ENCODE measurements around the gene EMID1.

Gene EMID1

DNA sequence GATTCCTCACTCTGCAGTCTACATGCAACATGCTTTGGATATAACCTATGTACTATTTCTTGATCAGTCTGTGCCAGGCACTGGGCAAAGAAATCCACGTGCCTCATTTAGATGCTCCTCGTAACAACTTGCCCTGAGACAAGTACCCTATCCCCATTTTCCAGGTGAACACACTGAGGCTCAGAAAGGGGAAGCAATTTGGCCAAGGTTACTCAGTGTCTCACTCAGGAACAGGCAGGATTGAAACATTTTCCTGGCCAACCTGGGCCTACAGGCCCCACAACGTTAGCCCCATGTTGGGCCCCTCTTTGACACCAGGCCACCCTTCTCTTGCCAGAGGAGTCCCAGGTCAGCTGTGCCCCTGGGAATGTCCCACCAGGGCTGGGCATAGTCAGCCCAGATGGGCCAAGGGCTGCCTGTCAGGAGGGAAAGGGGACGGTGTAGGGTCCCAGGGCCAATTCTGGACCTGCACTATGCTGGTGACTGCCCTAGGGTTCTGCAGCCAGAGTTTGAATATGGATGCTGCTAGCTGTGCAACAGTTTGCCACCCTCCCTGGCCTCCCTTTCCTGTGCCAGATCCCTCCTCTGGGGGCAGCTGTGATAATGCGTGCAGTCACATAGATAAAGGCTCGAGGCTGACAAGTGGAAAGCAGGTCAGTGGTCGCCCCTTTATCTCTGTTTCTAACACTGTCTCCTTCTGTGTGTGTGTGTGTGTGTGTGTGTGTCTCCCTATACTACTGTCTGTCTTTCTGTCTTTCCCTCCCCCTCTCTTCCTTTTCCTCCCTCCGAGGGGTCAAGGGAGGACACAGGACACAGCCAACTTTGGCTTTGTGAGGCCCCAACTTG lies 10.4 kb upstream of the EMID1 start:
- no peak for DNase-seq

GRCh38 chr22:29195964-29196666 lies 9.6 kb upstream of the EMID1 start:
- no peak for DNase-seq

- no peak for DNase-seq
Observed at GRCh38 chr22:29197096-29197495, 8.6 kb upstream of the EMID1 start.

DNA sequence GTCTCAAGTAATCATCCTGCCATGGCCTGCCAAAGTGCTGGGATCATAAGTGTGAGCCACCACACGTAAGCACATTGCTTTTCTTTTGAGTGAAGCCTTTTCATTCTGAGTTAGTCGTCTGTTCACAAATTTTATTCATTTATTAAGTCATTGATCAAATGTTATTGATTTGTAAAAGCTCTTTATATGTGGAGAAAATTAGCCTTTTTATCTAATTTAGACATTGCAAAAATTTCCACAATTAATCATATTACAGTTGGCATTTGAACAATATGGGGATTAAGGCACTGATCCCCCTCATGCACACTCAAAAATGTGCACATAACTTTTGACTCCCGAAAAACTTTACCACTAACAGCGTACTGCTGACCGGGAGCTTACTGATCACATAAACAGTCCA lies 7.5 kb upstream of the EMID1 start:
- DNase-seq = no peak

GRCh38 chr22:29199702-29200400 lies 5.8 kb upstream of the EMID1 start:
- no peak for DNase-seq

DNA sequence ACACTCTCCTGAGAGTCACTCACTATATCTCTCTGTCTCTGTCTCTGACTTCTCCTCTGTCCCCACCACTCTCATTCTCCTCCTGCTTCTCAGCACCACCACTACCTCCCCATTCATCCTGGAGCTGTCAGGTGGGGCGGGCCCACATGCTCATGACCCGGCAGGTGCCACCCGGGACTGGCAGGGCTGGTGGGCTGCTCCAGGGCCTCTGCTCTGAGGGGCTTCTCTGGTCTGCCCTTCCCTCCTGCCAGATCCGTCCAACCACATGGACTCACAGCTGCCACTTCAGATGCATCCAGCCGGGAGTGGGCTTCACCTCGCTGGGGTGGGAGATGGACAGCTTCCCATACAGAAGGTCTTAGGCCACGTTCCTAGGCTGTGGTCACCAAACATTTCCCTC lies 4.8 kb upstream of the EMID1 start:
- DNase-seq = no peak

- DNase-seq = no peak
Observed at GRCh38 chr22:29201782-29202181, 3.9 kb upstream of the EMID1 start.

- DNase-seq = no peak
Observed at GRCh38 chr22:29202212-29203192, 3.2 kb upstream of the EMID1 start.

DNA sequence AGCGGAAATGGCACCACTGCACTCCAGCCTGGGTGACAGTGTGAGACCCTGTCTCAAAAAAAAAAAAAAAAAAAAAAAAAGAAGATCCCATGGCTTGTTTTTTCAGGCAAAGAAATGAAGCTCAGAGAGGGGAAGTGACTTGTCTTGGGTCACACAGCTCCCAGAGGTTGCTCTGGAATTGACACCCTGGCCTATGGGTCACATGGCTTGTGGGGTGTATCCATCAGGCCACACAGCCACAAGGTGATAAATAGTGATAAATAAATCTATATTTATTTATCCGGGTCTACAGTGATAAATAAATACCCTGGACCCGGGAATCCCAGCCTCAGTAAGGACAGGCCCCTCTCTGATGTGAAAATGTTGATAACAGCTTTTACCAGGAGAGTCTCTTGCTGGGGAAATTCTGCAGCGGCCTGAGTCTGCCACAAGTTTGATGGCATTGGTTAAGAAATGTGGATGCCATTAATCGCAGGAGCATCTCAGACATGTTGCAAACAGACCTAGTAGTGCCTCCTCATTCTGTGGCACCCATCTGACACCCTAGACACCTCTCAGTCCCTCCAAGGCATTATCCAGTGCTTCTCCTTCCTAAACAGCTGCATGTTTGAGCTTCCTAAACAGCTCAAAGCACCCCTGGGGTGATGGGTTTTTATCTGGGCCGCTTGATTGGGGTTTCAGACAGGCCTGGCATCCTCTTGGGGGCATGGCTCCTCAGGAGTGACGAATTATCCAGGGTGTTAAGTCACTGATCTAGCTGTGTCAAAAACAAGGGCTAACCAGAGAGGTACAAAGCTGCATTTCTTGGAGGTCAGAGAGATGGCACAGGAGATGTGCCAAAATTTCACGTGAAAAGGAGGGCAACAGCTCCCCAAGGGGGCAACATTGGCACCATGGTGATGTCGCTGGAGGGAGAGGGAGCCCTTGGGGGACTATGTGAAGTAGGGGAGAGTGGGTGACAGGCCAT lies 1.9 kb upstream of the EMID1 start:
- DNase-seq = no peak

- DNase-seq = no peak
Observed at GRCh38 chr22:29204455-29205183, 1.1 kb upstream of the EMID1 start.

DNA sequence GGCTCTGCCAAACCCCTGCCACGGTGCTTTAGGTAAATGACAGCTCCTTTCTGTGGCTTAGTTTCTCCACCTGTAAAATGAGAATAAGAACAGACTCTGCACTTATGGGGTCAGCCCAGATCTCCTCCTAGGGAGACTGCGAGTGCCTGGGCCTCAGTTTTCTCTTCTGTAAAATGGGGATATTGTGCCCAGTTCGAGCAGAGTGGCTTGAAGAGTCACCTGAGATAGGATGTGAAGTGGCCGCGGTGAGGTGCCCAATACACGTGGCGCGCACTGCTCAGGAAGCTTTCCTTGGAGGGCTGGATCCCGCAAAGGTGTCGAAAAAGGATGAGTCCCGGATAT lies 473 bp upstream of the EMID1 start:
- no peak for DNase-seq

- no peak for DNase-seq
Observed at GRCh38 chr22:29206372-29207242, 911 bp downstream of the EMID1 start.

DNA sequence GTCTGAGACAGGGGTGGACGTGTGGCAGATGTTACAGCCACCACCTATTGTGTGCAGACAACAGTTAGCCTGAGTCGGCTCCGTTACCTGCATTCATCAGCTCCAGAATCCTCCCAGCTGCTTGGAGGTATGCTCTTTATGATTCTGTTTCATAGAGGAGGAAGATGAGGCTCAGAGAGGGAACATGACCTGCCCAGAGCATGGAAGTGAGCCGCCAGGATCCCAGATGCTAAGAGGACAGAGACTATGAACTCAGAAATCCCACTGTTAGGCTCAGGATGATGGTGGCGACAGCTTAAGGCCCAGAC lies 1.5 kb downstream of the EMID1 start:
- DNase-seq = no peak

DNA sequence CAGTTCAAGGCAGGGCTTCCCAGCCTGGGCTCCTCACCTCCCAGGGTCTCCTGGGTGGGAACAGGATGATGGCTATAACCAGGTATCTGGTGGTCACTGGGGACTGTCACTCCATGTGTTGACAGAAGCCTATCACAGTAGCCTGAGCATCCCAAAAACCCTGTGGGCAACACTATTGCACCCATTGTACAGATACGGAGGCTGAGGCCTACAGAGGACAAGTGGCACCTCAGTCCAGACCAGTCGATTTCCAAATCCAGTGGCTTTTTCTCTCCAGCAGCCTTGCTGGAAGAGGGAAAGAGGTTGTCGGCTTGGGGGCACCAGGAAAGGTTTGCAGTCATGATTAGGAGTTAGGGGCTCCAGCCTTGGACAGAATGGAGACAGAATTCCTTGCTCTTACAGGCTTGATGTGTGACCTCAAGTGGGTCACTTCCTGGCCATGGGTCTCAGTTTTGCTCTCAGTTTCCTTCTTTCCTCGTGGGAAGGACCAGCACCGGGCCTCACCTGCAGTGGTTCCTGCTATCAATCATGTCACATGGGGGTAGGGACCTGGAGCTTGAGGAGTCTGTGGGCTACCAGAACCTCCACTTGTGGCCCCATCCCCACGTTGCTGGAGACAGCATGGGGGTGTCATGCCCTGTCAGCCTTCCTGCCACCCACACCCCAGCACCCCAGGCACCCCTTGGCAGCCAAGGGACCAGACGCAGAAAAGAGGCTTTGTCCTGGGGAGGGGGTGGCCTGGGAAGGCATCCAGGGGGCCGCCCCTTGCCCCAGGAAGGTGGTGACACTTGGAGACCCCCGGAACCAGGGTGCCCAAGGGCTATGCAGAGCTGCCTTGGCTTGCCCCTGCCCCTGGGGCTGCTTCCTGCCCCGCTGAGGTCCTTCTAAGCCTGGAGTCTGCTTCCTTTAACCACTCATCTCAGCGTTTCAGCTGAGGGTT lies 2.1 kb downstream of the EMID1 start:
- DNase-seq = no peak

DNA sequence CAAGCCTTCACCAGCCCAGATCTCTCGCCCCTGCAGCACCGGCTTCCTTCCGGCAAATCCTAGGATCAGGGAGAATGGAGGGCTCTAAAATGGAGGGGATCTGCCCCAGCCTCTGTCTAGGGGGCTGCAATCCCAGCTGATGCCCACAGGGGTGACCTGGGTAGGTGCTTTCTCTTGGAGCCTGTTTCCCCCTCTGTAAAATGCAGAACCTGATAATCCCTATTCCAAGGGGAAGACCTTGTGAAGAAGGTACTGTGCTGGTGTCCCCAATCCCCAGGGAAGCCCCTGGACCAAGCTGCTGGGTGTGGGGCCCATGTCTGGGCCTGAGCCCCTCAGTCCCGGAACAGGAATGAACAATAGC lies 2.8 kb downstream of the EMID1 start:
- no peak for DNase-seq

GRCh38 chr22:29208879-29209623 lies 3.4 kb downstream of the EMID1 start:
- no peak for DNase-seq

GRCh38 chr22:29209624-29209929 lies 3.9 kb downstream of the EMID1 start:
- DNase-seq = no peak

- no peak for DNase-seq
Observed at GRCh38 chr22:29211066-29211465, 5.4 kb downstream of the EMID1 start.
